Omental fat pad (tissue), 4 donors: Measurements from ENCODE around the gene ACAD8. TPM values are rescaled to one million over a fixed set of nuclear protein-coding genes. Genes with fewer than 3 reads are reported as not detected.

Experiments
- ATAC-seq: fragments of 150-250 bp; one replicate; pipeline ENCODE4 v1.9.1; 2016; ENCODE audit warnings: mild to moderate bottlenecking, moderate library complexity; ENCODE audit not compliant: low FRiP score
- DNase-seq: peaks from one replicate; pipeline ENCODE4 v3.0.0-alpha.2; 2019; ENCODE audit warnings: low spot score
- total RNA-seq, 4 donors: library from RNA; depleted of rRNA; stranded (reverse); fragments of >200 nt; gene quantifications; one replicate each; pipeline ENCODE4 v1.1.0, GENCODE V29; 2016
- TF ChIP-seq, protein P1 (sequence below), 3 donors: fragments of 450-650 bp; IDR thresholded peaks; one replicate each; pipeline ENCODE4 v1.5.1; 2016 to 2017; ENCODE audit warnings: antibody characterized with exemption in 3 of 3, mild to moderate bottlenecking in 3 of 3, moderate library complexity in 2 of 3

The ACAD8 gene
- total RNA-seq, 4 donors from 2014 or later = 21.4 to 33.4 (median 28.2) TPM

DNA sequence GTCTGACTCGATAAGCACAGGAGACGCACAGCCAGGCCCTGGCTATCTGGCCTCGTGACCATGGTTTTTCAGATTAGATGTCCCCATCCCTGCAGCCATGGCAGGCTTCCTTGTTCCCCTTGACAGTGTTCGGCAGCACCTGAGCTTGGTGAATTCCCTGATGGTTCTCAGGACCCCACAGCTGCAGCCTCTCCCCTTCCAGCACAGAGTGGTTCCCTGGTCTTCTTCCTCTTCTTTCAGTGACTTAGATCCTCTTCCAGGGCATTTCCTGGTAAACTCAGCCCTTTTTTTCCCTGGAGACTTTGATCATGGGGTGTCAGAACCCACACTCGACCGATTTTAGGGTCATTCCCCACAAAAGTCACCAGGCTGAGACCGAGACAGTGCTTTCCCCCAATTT is 37.3 kb downstream of the ACAD8 start:
- DNase-seq = no peak
- ATAC-seq = no peak

DNA sequence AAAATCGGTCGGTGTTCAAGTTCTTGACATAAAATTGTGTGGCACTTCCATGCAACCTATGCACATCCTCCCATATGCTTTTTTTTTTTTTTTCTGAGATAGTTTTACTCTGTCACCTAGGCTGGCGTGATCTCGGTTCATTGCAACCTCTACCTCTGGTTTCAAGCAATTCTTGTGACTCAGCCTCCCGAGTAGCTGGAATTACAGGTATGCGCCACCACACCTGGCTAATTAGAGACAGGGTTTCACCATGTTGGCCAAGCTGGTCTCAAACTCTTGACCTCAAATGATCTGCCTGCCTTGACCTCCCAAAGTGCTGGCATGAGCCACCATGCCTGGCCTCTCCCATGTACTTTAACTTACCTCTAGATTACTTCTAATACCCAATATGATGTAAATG is 37.8 kb downstream of the ACAD8 start:
- DNase-seq (no peak), ATAC-seq (no peak)

More for the DNA sequence above, 37.3 kb downstream of the ACAD8 start:
- TF ChIP-seq, protein P1, sequence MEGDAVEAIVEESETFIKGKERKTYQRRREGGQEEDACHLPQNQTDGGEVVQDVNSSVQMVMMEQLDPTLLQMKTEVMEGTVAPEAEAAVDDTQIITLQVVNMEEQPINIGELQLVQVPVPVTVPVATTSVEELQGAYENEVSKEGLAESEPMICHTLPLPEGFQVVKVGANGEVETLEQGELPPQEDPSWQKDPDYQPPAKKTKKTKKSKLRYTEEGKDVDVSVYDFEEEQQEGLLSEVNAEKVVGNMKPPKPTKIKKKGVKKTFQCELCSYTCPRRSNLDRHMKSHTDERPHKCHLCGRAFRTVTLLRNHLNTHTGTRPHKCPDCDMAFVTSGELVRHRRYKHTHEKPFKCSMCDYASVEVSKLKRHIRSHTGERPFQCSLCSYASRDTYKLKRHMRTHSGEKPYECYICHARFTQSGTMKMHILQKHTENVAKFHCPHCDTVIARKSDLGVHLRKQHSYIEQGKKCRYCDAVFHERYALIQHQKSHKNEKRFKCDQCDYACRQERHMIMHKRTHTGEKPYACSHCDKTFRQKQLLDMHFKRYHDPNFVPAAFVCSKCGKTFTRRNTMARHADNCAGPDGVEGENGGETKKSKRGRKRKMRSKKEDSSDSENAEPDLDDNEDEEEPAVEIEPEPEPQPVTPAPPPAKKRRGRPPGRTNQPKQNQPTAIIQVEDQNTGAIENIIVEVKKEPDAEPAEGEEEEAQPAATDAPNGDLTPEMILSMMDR (IDR thresholded peaks at IDR 0.05) = no peak

DNA sequence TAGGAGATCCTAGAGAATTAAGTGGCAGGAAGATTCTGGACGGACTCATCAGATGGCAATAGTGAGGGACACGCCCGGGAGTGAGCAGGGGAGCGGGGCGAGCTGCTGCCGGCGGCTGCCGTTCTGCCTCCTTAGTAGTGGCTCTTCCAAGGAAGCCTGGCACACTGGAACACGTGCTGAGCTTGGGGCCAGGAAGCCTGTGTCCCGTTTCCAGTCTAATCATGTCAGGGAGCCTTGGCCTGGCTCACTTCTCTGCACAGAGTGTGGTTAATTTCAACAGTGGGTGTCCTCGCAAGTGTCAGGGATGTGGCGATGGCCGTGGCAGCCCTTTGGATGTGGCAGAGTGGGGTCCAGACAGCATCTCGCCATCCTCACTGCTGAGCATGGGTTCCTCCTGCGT is 39.3 kb downstream of the ACAD8 start:
- DNase-seq (no peak), ATAC-seq (no peak)
- TF ChIP-seq, protein P1 (IDR thresholded peaks at IDR 0.05) = no peak

More for the DNA sequence above, 37.8 kb downstream of the ACAD8 start:
- TF ChIP-seq, protein P1 (IDR thresholded peaks at IDR 0.05) = no peak

DNA sequence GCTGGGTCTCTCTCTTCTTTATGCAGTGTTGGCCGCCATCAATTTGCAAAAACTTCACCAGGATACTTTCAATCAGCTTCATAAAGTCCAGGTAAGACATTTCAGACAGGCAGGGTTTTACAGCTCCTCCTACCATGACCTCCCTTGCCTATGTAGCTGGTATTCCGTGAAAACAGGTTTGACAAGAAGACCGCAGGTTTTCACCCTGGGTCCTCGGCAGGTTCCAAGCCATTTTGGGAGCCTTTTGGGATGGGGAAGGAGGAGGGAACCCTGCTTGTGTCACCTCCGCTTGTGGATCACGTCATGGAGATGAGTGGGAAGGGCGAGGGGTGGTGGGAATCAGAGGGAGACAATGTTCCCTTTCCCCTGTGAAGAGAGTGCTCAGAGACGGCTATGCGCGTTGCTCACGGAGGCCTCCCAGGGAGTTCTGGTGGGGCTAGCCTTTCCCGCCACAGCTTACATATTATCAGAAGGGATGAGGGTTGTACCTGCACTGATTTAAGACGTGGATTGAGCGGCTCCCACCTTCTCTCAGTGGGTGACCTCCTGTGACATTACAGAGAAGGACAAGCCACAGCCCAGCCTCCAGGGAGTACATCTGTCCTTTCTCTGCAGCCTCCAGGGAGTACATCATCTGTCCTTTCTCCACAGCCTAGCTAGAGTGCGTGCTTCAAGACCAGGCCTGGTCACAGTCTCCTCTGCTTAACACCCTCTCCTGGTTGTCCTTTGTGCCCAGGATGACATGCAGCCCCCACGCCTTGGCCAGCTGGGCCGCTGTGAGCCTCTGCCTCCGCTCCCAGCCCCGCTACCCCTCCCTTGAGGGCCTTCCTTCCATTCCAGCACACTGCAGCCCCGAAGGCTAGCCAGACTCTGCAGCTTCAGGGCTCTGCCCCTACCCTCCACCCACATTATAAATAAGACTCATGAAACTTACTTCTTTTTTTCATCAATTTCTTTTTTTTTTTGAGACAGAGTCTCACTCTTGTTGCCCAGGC is 40.0 kb downstream of the ACAD8 start:
- DNase-seq (no peak), ATAC-seq (no peak)
- TF ChIP-seq, protein P1 (IDR thresholded peaks at IDR 0.05) = no peak

DNA sequence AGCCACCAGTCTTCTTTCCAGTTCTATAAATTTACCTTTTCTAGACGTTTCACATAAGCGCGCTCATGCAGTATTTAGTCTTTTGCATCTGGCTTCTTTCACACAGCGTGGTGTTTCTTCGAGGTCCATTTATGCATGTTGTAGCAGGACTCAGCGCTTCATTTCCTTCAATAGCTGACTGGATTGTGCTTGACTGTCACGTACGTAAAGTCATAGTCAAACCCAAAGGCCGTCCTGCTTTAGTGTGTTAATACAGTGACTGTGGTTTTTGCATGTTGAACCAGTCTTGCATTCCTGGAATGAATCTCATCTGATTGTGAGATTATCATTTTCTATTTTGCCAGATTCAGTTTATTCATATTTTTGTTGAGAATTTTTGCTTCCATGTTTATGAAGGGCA is 41.3 kb downstream of the ACAD8 start:
- TF ChIP-seq, protein P1 (IDR thresholded peaks at IDR 0.05) = no peak
- no peak for ATAC-seq
- DNase-seq = no peak

DNA sequence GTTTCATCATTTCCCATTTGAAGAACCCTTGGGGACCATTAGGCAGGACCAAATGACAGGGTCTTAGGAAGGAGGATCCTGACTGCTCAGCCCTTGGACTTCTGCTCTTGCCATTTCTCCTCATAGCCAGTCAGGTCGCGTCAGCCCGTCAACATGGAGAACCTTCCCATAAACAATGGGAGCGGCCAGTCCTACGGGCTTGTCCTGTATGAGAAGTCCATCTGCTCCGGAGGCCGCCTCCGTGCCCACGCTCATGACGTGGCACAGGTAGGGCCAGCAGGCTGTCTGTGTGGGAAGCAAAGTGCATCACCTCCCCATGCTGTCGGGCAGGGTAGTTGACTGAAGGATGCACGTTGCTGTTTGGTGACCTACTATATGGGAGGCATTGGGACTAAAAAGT is 58.9 kb downstream of the ACAD8 start:
- DNase-seq = no peak
- TF ChIP-seq, protein P1 (IDR thresholded peaks at IDR 0.05) = no peak
- ATAC-seq = no peak

DNA sequence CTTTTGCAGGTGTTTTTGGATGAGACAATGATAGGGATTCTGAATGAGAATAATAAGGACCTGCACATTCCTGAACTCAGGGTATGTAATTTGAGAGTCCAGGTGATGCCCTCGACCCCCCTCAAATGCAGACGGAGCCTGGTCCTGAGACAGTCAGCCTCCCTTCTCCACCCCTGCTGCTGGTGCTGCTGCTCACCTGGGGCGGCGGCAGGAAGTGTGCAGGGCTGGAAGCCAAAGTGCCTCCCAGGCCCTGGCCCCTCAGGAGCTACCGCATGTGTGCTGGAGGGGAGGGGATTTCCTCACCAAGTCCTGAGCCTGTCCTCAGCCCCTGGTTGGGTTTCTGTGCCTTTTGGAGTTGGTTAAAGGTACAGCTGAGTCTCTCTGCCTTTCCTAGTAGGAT is 59.4 kb downstream of the ACAD8 start:
- TF ChIP-seq, protein P1 (IDR thresholded peaks at IDR 0.05) = no peak
- ATAC-seq (no peak), DNase-seq (no peak)
